HEK293 (cell line): ENCODE measurements around the gene ZNF329.

Experiments used
- FEZF1 ChIP-seq: fragments of 450-650 bp; formaldehyde crosslinking; IDR thresholded peaks from 2 replicates; pipeline ENCODE4 v1.5.1; 2016; ENCODE audit warnings: missing biosample characterization, missing genetic modification characterization
- GLI2 ChIP-seq: fragments of 450-650 bp; formaldehyde crosslinking; IDR thresholded peaks from 2 replicates; pipeline ENCODE4; 2017; ENCODE audit warnings: missing biosample characterization, missing genetic modification characterization, low read depth, borderline replicate concordance
- GLI4 ChIP-seq: fragments of 450-650 bp; formaldehyde crosslinking; IDR thresholded peaks from 2 replicates; pipeline ENCODE4 v1.5.1; 2016; ENCODE audit warnings: missing biosample characterization, missing genetic modification characterization
- IKZF3 ChIP-seq: fragments of 450-650 bp; IDR thresholded peaks from 2 replicates; pipeline ENCODE4 v1.5.0; 2018; ENCODE audit warnings: missing biosample characterization, mild to moderate bottlenecking, missing genetic modification characterization, moderate library complexity
- OSR2 ChIP-seq: fragments of 450-650 bp; formaldehyde crosslinking; IDR thresholded peaks from 2 replicates; pipeline ENCODE4 v1.5.1; 2016; ENCODE audit warnings: missing biosample characterization, missing genetic modification characterization
- OVOL3 ChIP-seq: fragments of 450-650 bp; formaldehyde crosslinking; IDR thresholded peaks from 2 replicates; pipeline ENCODE4 v1.5.1; 2016; ENCODE audit warnings: missing biosample characterization, missing genetic modification characterization
- PATZ1 ChIP-seq: fragments of 450-650 bp; formaldehyde crosslinking; IDR thresholded peaks from 2 replicates; pipeline ENCODE4 v1.5.1; 2016; ENCODE audit warnings: missing biosample characterization, missing genetic modification characterization
- SCRT1 ChIP-seq: fragments of 450-650 bp; formaldehyde crosslinking; IDR thresholded peaks from 2 replicates; pipeline ENCODE4 v1.5.1; 2016; ENCODE audit warnings: missing biosample characterization, missing genetic modification characterization, borderline replicate concordance
- SP7 ChIP-seq: fragments of 450-650 bp; formaldehyde crosslinking; IDR thresholded peaks from 2 replicates; pipeline ENCODE4 v1.5.1; 2016; ENCODE audit warnings: missing biosample characterization, missing genetic modification characterization
- YY1 ChIP-seq: fragments of 450-650 bp; formaldehyde crosslinking; IDR thresholded peaks from 2 replicates; pipeline ENCODE4 v1.5.1; 2018; ENCODE audit warnings: missing biosample characterization, missing genetic modification characterization
- ZBTB10 ChIP-seq: fragments of 450-650 bp; formaldehyde crosslinking; IDR thresholded peaks from 2 replicates; pipeline ENCODE4 v1.5.1; 2016; ENCODE audit warnings: missing biosample characterization, missing genetic modification characterization
- ZBTB17 ChIP-seq: fragments of 450-650 bp; formaldehyde crosslinking; IDR thresholded peaks from 2 replicates; pipeline ENCODE4 v1.5.1; 2016; ENCODE audit warnings: missing biosample characterization, missing genetic modification characterization
- ZFP37 ChIP-seq: fragments of 450-650 bp; formaldehyde crosslinking; IDR thresholded peaks from 2 replicates; pipeline ENCODE4 v1.5.1; 2016; ENCODE audit warnings: missing biosample characterization, missing genetic modification characterization
- ZFP41 ChIP-seq: fragments of 450-650 bp; formaldehyde crosslinking; IDR thresholded peaks from 2 replicates; pipeline ENCODE4 v1.5.1; 2016; ENCODE audit warnings: missing biosample characterization, missing genetic modification characterization, borderline replicate concordance
- ZNF239 ChIP-seq: fragments of 450-650 bp; formaldehyde crosslinking; IDR thresholded peaks from 2 replicates; pipeline ENCODE4 v1.5.1; 2016; ENCODE audit warnings: missing biosample characterization, missing genetic modification characterization
- ZNF248 ChIP-seq: fragments of 450-650 bp; formaldehyde crosslinking; IDR thresholded peaks from 2 replicates; pipeline ENCODE4 v1.5.1; 2017; ENCODE audit warnings: missing biosample characterization, missing genetic modification characterization
- ZNF26 ChIP-seq: fragments of 450-650 bp; formaldehyde crosslinking; IDR thresholded peaks from 2 replicates; pipeline ENCODE4 v1.5.1; 2016; ENCODE audit warnings: missing biosample characterization, missing genetic modification characterization
- ZNF292 ChIP-seq: fragments of 450-650 bp; formaldehyde crosslinking; IDR thresholded peaks from 2 replicates; pipeline ENCODE4 v1.5.1; 2016; ENCODE audit warnings: low read depth, missing biosample characterization, missing genetic modification characterization, borderline replicate concordance
- ZNF324 ChIP-seq: fragments of 450-650 bp; formaldehyde crosslinking; IDR thresholded peaks from 2 replicates; pipeline ENCODE4 v1.5.1; 2016; ENCODE audit warnings: missing biosample characterization, missing genetic modification characterization
- ZNF335 ChIP-seq: fragments of 450-650 bp; formaldehyde crosslinking; conservative IDR thresholded peaks from 2 replicates; pipeline ENCODE4 v1.5.1; 2016; ENCODE audit warnings: missing biosample characterization, missing genetic modification characterization
- ZNF366 ChIP-seq: fragments of 450-650 bp; formaldehyde crosslinking; conservative IDR thresholded peaks from 2 replicates; pipeline ENCODE4 v1.5.1; 2016; ENCODE audit warnings: missing biosample characterization, missing genetic modification characterization
- ZNF394 ChIP-seq: fragments of 450-650 bp; formaldehyde crosslinking; IDR thresholded peaks from 2 replicates; pipeline ENCODE4 v1.5.1; 2016; ENCODE audit warnings: missing biosample characterization, missing genetic modification characterization, mild to moderate bottlenecking, moderate library complexity, borderline replicate concordance
- ZNF473 ChIP-seq: fragments of 450-650 bp; formaldehyde crosslinking; IDR thresholded peaks from 2 replicates; pipeline ENCODE4 v1.5.1; 2017; ENCODE audit warnings: missing biosample characterization, missing genetic modification characterization
- ZNF560 ChIP-seq: fragments of 450-650 bp; formaldehyde crosslinking; IDR thresholded peaks from 2 replicates; pipeline ENCODE4 v1.5.1; 2017; ENCODE audit warnings: missing biosample characterization, missing genetic modification characterization, borderline replicate concordance
- ZNF600 ChIP-seq: fragments of 450-650 bp; formaldehyde crosslinking; IDR thresholded peaks from 2 replicates; pipeline ENCODE4 v1.5.1; 2016; ENCODE audit warnings: missing biosample characterization, missing genetic modification characterization
- ZNF624 ChIP-seq: fragments of 450-650 bp; formaldehyde crosslinking; IDR thresholded peaks from 2 replicates; pipeline ENCODE4 v1.5.1; 2017; ENCODE audit warnings: missing biosample characterization, missing genetic modification characterization
- ZNF747 ChIP-seq: fragments of 450-650 bp; formaldehyde crosslinking; IDR thresholded peaks from 2 replicates; pipeline ENCODE4 v1.5.1; 2016; ENCODE audit warnings: missing biosample characterization, missing genetic modification characterization
- ZNF791 ChIP-seq: fragments of 450-650 bp; formaldehyde crosslinking; IDR thresholded peaks from 2 replicates; pipeline ENCODE4 v1.5.1; 2016; ENCODE audit warnings: missing biosample characterization, missing genetic modification characterization
- TF ChIP-seq, protein P1 (sequence below): fragments of 450-650 bp; formaldehyde crosslinking; IDR thresholded peaks from 2 replicates; pipeline ENCODE4 v1.5.1; 2017; ENCODE audit warnings: missing biosample characterization, missing genetic modification characterization
- TF ChIP-seq, protein P2 (sequence below): fragments of 450-650 bp; formaldehyde crosslinking; IDR thresholded peaks from 2 replicates; pipeline ENCODE4 v1.5.1; 2016; ENCODE audit warnings: missing biosample characterization, missing genetic modification characterization, borderline replicate concordance

Gene ZNF329

GRCh38 chr19:58154679-58155648 lies 4.4 kb upstream of the ZNF329 start (continued):
- peak; percentile 60; the same call in 1 of the 2 replicates for TF ChIP-seq ZBTB10 (tag by site-specific recombination)
- TF ChIP-seq ZNF791 (tag by site-specific recombination): no peak
- TF ChIP-seq ZNF366 (tag by site-specific recombination): peak; percentile 74
- TF ChIP-seq ZFP41 (tag by site-specific recombination): no peak
- TF ChIP-seq YY1: no peak
- TF ChIP-seq ZNF560 (tag by site-specific recombination): no peak
- TF ChIP-seq, protein P1, sequence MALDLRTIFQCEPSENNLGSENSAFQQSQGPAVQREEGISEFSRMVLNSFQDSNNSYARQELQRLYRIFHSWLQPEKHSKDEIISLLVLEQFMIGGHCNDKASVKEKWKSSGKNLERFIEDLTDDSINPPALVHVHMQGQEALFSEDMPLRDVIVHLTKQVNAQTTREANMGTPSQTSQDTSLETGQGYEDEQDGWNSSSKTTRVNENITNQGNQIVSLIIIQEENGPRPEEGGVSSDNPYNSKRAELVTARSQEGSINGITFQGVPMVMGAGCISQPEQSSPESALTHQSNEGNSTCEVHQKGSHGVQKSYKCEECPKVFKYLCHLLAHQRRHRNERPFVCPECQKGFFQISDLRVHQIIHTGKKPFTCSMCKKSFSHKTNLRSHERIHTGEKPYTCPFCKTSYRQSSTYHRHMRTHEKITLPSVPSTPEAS: no peak
- no peak for TF ChIP-seq ZNF473 (tag by site-specific recombination)
- no peak for TF ChIP-seq ZNF239
- TF ChIP-seq IKZF3 (tag by site-specific recombination): no peak
- TF ChIP-seq OSR2 (tag by site-specific recombination): no peak
- TF ChIP-seq ZNF292 (tag by site-specific recombination): no peak
- TF ChIP-seq ZNF624: no peak
- TF ChIP-seq ZFP37 (tag by site-specific recombination): no peak; the same call in 1 of the 2 replicates
- TF ChIP-seq ZNF394: no peak
- no peak for TF ChIP-seq FEZF1 (tag by site-specific recombination)
- TF ChIP-seq ZNF747 (tag by site-specific recombination): no peak
- TF ChIP-seq, protein P2, sequence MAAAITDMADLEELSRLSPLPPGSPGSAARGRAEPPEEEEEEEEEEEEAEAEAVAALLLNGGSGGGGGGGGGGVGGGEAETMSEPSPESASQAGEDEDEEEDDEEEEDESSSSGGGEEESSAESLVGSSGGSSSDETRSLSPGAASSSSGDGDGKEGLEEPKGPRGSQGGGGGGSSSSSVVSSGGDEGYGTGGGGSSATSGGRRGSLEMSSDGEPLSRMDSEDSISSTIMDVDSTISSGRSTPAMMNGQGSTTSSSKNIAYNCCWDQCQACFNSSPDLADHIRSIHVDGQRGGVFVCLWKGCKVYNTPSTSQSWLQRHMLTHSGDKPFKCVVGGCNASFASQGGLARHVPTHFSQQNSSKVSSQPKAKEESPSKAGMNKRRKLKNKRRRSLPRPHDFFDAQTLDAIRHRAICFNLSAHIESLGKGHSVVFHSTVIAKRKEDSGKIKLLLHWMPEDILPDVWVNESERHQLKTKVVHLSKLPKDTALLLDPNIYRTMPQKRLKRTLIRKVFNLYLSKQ (tag by site-specific recombination): no peak
- TF ChIP-seq ZNF600: peak; percentile 63
- TF ChIP-seq ZNF26 (tag by site-specific recombination): no peak
- peak; percentile 80 for TF ChIP-seq PATZ1 (tag by site-specific recombination)
- TF ChIP-seq GLI2 (tag by site-specific recombination): no peak
- peak; percentile 95 for TF ChIP-seq ZNF335
- TF ChIP-seq SP7 (tag by site-specific recombination): peak; percentile 64
- TF ChIP-seq OVOL3 (tag by site-specific recombination): no peak
- TF ChIP-seq SCRT1 (tag by site-specific recombination): no peak
- TF ChIP-seq ZNF248 (tag by site-specific recombination): no peak
- peak; percentile 71 for TF ChIP-seq ZBTB17 (tag by site-specific recombination)
- TF ChIP-seq ZNF324 (tag by site-specific recombination): peak; percentile 68
- TF ChIP-seq GLI4 (tag by site-specific recombination): no peak
